CMK (cell line): ENCODE results near the gene ADAP1.
"Not testable (repeated sequence)": the region's sequence is repeated elsewhere in the genome, so short reads cannot be mapped to it uniquely, and the experiment has no call there.

Experiments
- DNase-seq: peaks from one replicate; pipeline ENCODE4 v3.0.0-alpha.2; 2010; ENCODE audit warnings: low read depth

ADAP1 gene

GRCh38 chr7:974820-975681 lies 20.6 kb upstream of the ADAP1 start, which contains the start of gene COX19:
TSS of gene COX19 (minus strand) at chr7:975549. CDS start at chr7:975509, 40 bp downstream.
- DNase-seq: peak; percentile 67

- DNase-seq: no peak
Observed at GRCh38 chr7:974172-974571, 19.7 kb upstream of the ADAP1 start.

- no peak for DNase-seq
Observed at GRCh38 chr7:973312-973711, 18.8 kb upstream of the ADAP1 start.

GRCh38 chr7:972676-973309 lies 18.3 kb upstream of the ADAP1 start:
- no peak for DNase-seq

- no peak for DNase-seq
Observed at GRCh38 chr7:972110-972509, 17.6 kb upstream of the ADAP1 start.

- DNase-seq: no peak
Observed at GRCh38 chr7:970744-971143, 16.3 kb upstream of the ADAP1 start.

- no peak for DNase-seq
Observed at GRCh38 chr7:969403-969802, 14.9 kb upstream of the ADAP1 start.

- no peak for DNase-seq
Observed at GRCh38 chr7:968205-969105, 14.0 kb upstream of the ADAP1 start.

- DNase-seq: no peak
Observed at GRCh38 chr7:967361-968082, 13.0 kb upstream of the ADAP1 start.

- no peak for DNase-seq
Observed at GRCh38 chr7:966291-967069, 12.0 kb upstream of the ADAP1 start.

- no peak for DNase-seq
Observed at GRCh38 chr7:964401-965231, 10.1 kb upstream of the ADAP1 start.

GRCh38 chr7:963236-964078 lies 9.0 kb upstream of the ADAP1 start:
- no peak for DNase-seq

- no peak for DNase-seq
Observed at GRCh38 chr7:962401-963081, 8.1 kb upstream of the ADAP1 start.

- no peak for DNase-seq
Observed at GRCh38 chr7:961546-962400, 7.3 kb upstream of the ADAP1 start.

GRCh38 chr7:960972-961371 lies 6.5 kb upstream of the ADAP1 start:
- not testable (repeated sequence) for DNase-seq

- no peak for DNase-seq
Observed at GRCh38 chr7:960269-960871, 5.9 kb upstream of the ADAP1 start.

GRCh38 chr7:959740-960139 lies 5.3 kb upstream of the ADAP1 start:
- DNase-seq: not testable (repeated sequence)
